HG03064 (cell line): ENCODE data around the gene UBA6.
"Not testable (repeated sequence)": the region's sequence is repeated elsewhere in the genome, so short reads cannot be mapped to it uniquely, and the experiment has no call there.

Experiments
- ATAC-seq: cut with Tn5 transposase; IDR thresholded peaks from one replicate; pipeline ENCODE4 v1.9.1; 2021; ENCODE audit warnings: low read depth; ENCODE audit not compliant: unreplicated experiment

UBA6 gene

GRCh38 chr4:67678612-67679011 is 22.3 kb downstream of the UBA6 start:
- ATAC-seq = no peak

- no peak for ATAC-seq
These were observed 26.9 kb downstream of the UBA6 start for GRCh38 chr4:67674098-67674497.

- ATAC-seq = no peak
These were observed 32.6 kb downstream of the UBA6 start for GRCh38 chr4:67668315-67668714.

GRCh38 chr4:67660418-67660817 is 40.5 kb downstream of the UBA6 start:
- ATAC-seq = no peak

- ATAC-seq = no peak
These were observed 41.9 kb downstream of the UBA6 start for GRCh38 chr4:67659065-67659464.

GRCh38 chr4:67658302-67658701 is 42.7 kb downstream of the UBA6 start:
- ATAC-seq = no peak

- ATAC-seq = no peak
These were observed 49.4 kb downstream of the UBA6 start for GRCh38 chr4:67651536-67651935.

- ATAC-seq = no peak
These were observed 62.8 kb downstream of the UBA6 start for GRCh38 chr4:67638136-67638535.

GRCh38 chr4:67636978-67637377 is 64.0 kb downstream of the UBA6 start:
- not testable (repeated sequence) for ATAC-seq

- no peak for ATAC-seq
These were observed 65.6 kb downstream of the UBA6 start for GRCh38 chr4:67635331-67635730.

GRCh38 chr4:67634741-67635140 is 66.2 kb downstream of the UBA6 start:
- ATAC-seq = no peak

- no peak for ATAC-seq
These were observed 68.5 kb downstream of the UBA6 start for GRCh38 chr4:67632492-67632891.

- ATAC-seq = no peak
These were observed 76.0 kb downstream of the UBA6 start for GRCh38 chr4:67624939-67625338.

GRCh38 chr4:67616478-67616877 is 84.5 kb downstream of the UBA6 start:
- no peak for ATAC-seq

- no peak for ATAC-seq
These were observed 85.8 kb downstream of the UBA6 start for GRCh38 chr4:67615119-67615518.

GRCh38 chr4:67614186-67614585 is 86.8 kb downstream of the UBA6 start:
- ATAC-seq = no peak

- ATAC-seq = no peak
These were observed 92.9 kb downstream of the UBA6 start for GRCh38 chr4:67608027-67608426.

- ATAC-seq = no peak
These were observed 96.2 kb downstream of the UBA6 start for GRCh38 chr4:67604749-67605148.

GRCh38 chr4:67604029-67604381 is 97.0 kb downstream of the UBA6 start:
- ATAC-seq = no peak

GRCh38 chr4:67603310-67604028 is 97.5 kb downstream of the UBA6 start:
- ATAC-seq = no peak

GRCh38 chr4:67593741-67594175 is 107.2 kb downstream of the UBA6 start:
- ATAC-seq = no peak

GRCh38 chr4:67587156-67587555 is 113.8 kb downstream of the UBA6 start:
- ATAC-seq = no peak

- no peak for ATAC-seq
These were observed 116.5 kb downstream of the UBA6 start for GRCh38 chr4:67584496-67584895.
